Lower lobe of right lung (tissue), 2 donors: ENCODE measurements around the gene RUNDC1. TPM values are rescaled to one million over a fixed set of nuclear protein-coding genes. Genes with fewer than 3 reads are reported as not detected.
A peak's percentile ranks its signal among the peaks of the same experiment; 100 is the strongest.
"Not testable (repeated sequence)": the region's sequence is repeated elsewhere in the genome, so short reads cannot be mapped to it uniquely, and the experiment has no call there.

ENCODE experiments used
- ATAC-seq, 2 donors: fragments of 200-7000 bp; cut with Tn5 transposase; one replicate each; pipeline ENCODE4 v1.9.1; 2020 to 2022; ENCODE audit warnings: mild to moderate bottlenecking in 2 of 2, moderate library complexity in 2 of 2
- DNase-seq: peaks from one replicate; pipeline ENCODE4 v3.0.0-alpha.2; 2020
- H3K27ac ChIP-seq: fragments of 200-600 bp; one replicate; pipeline ENCODE4 v1.8.0; 2022
- H3K27me3 ChIP-seq: fragments of 200-600 bp; one replicate; pipeline ENCODE4 v1.8.0; 2022; ENCODE audit warnings: low read depth
- H3K36me3 ChIP-seq: fragments of 200-600 bp; one replicate; pipeline ENCODE4 v1.8.0; 2022; ENCODE audit warnings: mild to moderate bottlenecking
- H3K4me1 ChIP-seq: fragments of 200-600 bp; one replicate; pipeline ENCODE4 v1.8.0; 2022
- H3K4me3 ChIP-seq: fragments of 200-600 bp; one replicate; pipeline ENCODE4 v1.8.0; 2022; ENCODE audit warnings: mild to moderate bottlenecking
- H3K9me3 ChIP-seq: fragments of 200-600 bp; one replicate; pipeline ENCODE4 v1.8.0; 2022
- CTCF ChIP-seq: fragments of 200-600 bp; IDR thresholded peaks from one replicate; pipeline ENCODE4 v1.8.0; 2022; ENCODE audit warnings: antibody characterized with exemption, mild to moderate bottlenecking
- intact Hi-C: fragments of 100-400 bp; cut with DNase I; formaldehyde crosslinking; loops from one replicate; pipeline ENCODE4 v1.11.0; 2022
- total RNA-seq: library from RNA; stranded (reverse); fragmentation: NEBNext Ultra II Directional; extraction: Animal tissue kit (Norgen Biotek cat#: 25700); gene quantifications from one replicate; pipeline ENCODE4 v1.2.1, GENCODE V29; 2021
- donor health status: DM: no; HTN: yes; CAD: no; lungs with severe emphysema.

The RUNDC1 gene
- total RNA-seq, 1 donor from 2014 or later, result 17.1 TPM

- DNase-seq, result peak; percentile 98
- ATAC-seq, result peak; percentile 98 to 99
- Histone ChIP-seq H3K9me3 (no peaks in the 10 kb centered on the region), H3K27me3 (no peaks in the 10 kb centered on the region), H3K27ac (peak within 1 kb of the TSS; percentile 96), H3K4me1 (peaks cover 42% of the 10 kb centered on the region), H3K4me3 (peak within 1 kb of the TSS; percentile 89), H3K36me3 (peaks cover 48% of the 10 kb centered on the region)
- TF ChIP-seq CTCF, result peak; percentile 92
- intact Hi-C loops, result no loop called here
Measured at GRCh38 chr17:42997984-42998938, 17.9 kb downstream of the RUNDC1 start, which contains the start of gene RPL27. Gene RPL27 (plus strand): TSS chr17:42998419. CDS start chr17:42998751, 332 bp downstream.

GRCh38 chr17:42999003-42999525 is 18.7 kb downstream of the RUNDC1 start:
- Histone ChIP-seq H3K27me3 (no peaks in the 10 kb centered on the region), H3K36me3 (peaks cover 49% of the 10 kb centered on the region), H3K27ac (peak overlapping the region; percentile 96), H3K4me1 (peaks cover 42% of the 10 kb centered on the region), H3K9me3 (no peaks in the 10 kb centered on the region), H3K4me3 (peak overlapping the region; percentile 89)
- no peak for TF ChIP-seq CTCF
- ATAC-seq (no peak), DNase-seq (no peak)
- intact Hi-C loops, result no loop called here

GRCh38 chr17:43000894-43001293 is 20.5 kb downstream of the RUNDC1 start:
- H3K27me3 ChIP-seq, H3K9me3 ChIP-seq, DNase-seq, H3K27ac ChIP-seq, H3K4me3 ChIP-seq, ATAC-seq, intact Hi-C loops: not testable (repeated sequence)
- H3K36me3 ChIP-seq, result peaks cover 55% of the 10 kb centered on the region
- peaks cover 42% of the 10 kb centered on the region for H3K4me1 ChIP-seq

GRCh38 chr17:43003542-43004172 is 23.3 kb downstream of the RUNDC1 start:
- Histone ChIP-seq H3K27ac (no peak overlapping the region), H3K4me3 (no peak overlapping the region), H3K27me3 (no peaks in the 10 kb centered on the region), H3K4me1 (peaks cover 47% of the 10 kb centered on the region), H3K9me3 (no peaks in the 10 kb centered on the region), H3K36me3 (peaks cover 55% of the 10 kb centered on the region)
- intact Hi-C loops, result no loop called here
- no peak for ATAC-seq
- no peak for TF ChIP-seq CTCF
- DNase-seq, result no peak

- no peaks in the 10 kb centered on the region for H3K9me3 ChIP-seq
- H3K27me3 ChIP-seq, result no peaks in the 10 kb centered on the region
- H3K36me3 ChIP-seq, result peaks cover 40% of the 10 kb centered on the region
- peak within 1 kb of the TSS; percentile 96 for H3K27ac ChIP-seq
- peaks cover 35% of the 10 kb centered on the region for H3K4me1 ChIP-seq
- DNase-seq, result peak; percentile 91
- peak within 1 kb of the TSS; percentile 84 for H3K4me3 ChIP-seq
- ATAC-seq, result peak; percentile 95 to 97
- peak; percentile 54 for TF ChIP-seq CTCF
- intact Hi-C loops, result no loop called here
Measured at GRCh38 chr17:43006639-43007551, 26.5 kb downstream of the RUNDC1 start, which contains the start of gene IFI35. Gene IFI35 (plus strand): TSS chr17:43006784. CDS start chr17:43006948, 164 bp downstream.
